DMS153 (cell line): ENCODE data around the gene GLMN.

Experiments
- DNase-seq: peaks from one replicate; lab custom pipeline; 2025; lab: John Stamatoyannopoulos, UW

The GLMN gene, protein sequence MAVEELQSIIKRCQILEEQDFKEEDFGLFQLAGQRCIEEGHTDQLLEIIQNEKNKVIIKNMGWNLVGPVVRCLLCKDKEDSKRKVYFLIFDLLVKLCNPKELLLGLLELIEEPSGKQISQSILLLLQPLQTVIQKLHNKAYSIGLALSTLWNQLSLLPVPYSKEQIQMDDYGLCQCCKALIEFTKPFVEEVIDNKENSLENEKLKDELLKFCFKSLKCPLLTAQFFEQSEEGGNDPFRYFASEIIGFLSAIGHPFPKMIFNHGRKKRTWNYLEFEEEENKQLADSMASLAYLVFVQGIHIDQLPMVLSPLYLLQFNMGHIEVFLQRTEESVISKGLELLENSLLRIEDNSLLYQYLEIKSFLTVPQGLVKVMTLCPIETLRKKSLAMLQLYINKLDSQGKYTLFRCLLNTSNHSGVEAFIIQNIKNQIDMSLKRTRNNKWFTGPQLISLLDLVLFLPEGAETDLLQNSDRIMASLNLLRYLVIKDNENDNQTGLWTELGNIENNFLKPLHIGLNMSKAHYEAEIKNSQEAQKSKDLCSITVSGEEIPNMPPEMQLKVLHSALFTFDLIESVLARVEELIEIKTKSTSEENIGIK

DNA sequence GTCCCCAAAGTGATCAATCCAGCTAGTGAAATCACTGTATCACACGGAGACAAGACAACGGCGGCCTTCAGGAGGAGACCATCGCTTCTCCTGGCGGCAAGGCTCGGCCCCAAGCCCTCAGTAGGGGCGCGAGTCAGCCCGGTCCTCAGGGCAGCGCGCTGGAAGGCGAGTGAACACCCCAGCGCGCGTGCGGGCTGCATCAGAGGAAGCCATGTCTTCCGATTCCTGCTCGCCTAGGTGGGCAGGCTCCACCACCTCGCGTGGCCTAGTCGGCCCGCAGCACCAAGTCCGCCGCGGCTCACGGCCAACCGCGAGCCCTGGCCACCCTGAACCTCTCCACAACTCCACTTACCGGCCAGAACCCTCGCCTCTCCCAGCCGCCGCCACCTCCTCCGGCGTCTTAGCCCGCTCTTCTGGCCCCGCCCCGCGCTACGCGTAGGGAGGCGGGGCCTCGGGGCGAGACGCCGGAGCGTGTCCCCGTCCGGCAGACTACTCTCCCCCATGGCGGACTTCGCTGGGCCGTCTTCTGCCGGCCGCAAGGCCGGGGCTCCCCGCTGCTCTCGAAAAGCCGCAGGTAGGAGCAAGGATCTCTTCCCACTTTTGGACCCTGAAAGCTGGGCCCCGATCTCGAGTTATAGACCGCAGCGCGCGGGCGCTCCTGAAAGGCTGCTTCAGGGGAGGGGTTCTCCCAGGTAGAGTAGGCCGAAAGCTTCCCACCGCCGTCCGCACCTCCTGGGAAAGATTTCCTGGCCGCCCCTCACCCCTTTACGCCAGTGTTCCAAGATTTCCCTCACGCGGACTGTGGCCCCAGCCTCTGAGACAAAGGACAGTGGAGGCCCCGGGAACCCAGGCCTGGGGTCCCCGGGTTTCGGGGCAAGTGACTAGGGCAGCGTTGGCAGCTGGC, at the start of gene GLMN, which contains the start of gene RPAP2:
TSS of gene GLMN (minus strand) at position 415 of the 904 bp plus-strand sequence. CDS start 988 bp downstream, outside the sequence.
TSS of gene RPAP2 (plus strand) at position 487 of the 904 bp plus-strand sequence. CDS start at position 502, 15 bp downstream.
- DNase-seq: peak; percentile 78

GRCh38 chr1:92346866-92347640, 48.3 kb upstream of the GLMN start:
- no peak for DNase-seq

DNA sequence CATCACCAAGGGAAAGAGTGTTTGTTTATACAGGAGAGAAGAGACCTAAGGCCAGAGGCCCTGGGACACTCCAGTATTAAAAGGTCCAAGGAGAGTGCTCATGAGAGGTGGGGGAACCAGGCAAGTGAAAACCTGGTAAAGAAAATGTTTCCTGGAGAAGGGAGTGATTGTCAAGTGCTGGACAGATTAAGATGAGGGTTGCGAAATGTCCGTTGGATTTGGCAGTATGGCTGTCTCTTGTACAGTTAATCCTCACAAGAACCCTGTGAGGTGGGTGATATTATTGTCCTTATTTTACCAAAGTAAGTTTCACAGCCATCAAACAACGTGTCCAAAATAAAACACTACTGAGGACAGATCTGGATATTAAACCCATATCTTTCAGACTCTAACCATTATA, 44.3 kb upstream of the GLMN start:
- no peak for DNase-seq

- no peak for DNase-seq
Measured at GRCh38 chr1:92342401-92342800, 43.6 kb upstream of the GLMN start.

- DNase-seq: no peak
Measured at GRCh38 chr1:92340154-92340553, 41.4 kb upstream of the GLMN start.

DNA sequence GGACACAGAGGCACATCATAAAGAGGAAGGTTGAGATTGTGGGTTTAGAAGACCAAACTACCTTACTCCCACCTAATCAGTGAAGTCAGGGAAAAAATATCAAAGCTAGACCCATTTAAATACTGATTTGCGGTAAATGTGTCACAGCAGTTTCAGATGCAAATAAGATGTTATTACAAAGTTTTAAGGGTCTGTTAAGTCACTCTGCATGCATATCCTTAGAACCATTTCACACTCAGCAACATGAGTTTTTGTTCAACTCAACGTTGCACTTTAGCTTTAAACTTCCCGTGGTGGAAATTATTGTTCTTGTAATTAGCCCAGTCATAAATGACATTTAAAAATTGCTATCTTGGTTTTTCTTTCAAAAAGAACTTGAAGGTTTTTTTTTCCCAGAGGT, 34.9 kb upstream of the GLMN start:
- DNase-seq: no peak

- DNase-seq: no peak
Measured at GRCh38 chr1:92329347-92330129, 30.8 kb upstream of the GLMN start.

DNA sequence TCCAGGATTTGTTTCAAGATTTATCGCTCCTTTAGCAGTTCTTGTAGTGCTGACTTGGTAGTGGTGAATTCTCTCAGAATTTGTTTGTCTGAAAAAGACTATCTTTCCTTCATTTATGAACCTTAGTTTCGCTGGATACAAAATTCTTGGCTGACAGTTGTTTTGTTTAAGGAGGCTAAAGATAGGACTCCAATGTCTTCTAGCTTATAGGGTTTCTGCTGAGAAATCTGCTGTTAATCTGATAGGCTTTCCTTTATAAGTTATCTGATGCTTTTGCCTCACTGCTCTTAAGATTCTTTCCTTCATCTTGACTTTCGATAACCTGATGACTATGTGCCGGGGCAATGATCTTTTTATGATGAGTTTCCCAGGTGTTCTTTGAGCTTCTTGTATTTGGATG, 29.0 kb upstream of the GLMN start:
- no peak for DNase-seq

DNA sequence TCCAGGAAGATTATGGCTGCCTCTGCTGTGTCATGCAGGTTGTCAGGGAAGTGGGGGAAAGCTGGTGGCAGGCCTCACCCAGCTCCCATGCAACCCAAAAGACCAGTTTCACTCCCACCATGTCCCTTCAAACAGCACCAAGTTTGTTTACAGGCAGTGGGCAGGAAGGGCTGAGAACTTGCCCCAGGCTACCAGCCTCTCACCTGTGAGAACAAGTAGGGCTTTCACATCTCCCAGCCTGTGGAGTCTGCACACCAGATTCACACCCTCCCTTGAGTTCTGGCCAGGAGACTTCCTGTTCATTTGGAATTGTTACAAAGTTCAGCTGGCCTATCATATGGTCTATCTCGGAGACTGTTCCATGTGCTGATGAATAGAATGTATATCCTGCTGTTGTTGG, 27.9 kb upstream of the GLMN start:
- no peak for DNase-seq

GRCh38 chr1:92324784-92325183, 26.0 kb upstream of the GLMN start:
- DNase-seq: no peak

- DNase-seq: no peak
Measured at GRCh38 chr1:92323473-92324453, 25.0 kb upstream of the GLMN start.

DNA sequence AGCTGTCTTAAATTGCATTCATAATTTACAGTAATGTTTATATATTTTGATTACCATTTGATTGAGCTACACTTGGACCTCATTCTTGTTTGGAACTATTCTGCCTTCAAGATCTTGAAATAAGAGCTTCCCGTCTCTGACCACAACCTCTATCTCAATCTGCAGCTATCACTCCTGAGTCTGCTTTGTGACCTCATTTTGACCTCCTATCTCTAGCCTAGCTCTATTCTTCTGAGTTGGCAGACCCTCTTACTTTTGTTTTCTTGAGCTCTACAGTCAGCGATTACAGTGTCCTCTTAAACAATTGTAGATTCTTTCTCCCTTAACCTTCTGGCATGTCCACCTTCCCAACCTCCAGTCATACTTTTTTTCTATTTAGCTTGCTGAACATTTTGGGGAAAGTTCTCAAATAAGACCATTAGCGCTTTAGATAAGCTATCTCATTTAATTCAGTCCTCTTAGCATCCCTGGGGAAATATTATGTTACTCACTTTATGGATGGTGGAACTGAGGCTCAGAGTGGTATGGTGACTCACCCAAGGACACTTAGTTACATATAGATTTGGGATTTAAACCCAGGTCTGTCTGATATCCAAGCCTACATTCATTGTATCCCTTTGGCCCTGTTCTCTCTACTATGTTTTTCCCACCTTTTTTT, 19.2 kb upstream of the GLMN start:
- no peak for DNase-seq

DNA sequence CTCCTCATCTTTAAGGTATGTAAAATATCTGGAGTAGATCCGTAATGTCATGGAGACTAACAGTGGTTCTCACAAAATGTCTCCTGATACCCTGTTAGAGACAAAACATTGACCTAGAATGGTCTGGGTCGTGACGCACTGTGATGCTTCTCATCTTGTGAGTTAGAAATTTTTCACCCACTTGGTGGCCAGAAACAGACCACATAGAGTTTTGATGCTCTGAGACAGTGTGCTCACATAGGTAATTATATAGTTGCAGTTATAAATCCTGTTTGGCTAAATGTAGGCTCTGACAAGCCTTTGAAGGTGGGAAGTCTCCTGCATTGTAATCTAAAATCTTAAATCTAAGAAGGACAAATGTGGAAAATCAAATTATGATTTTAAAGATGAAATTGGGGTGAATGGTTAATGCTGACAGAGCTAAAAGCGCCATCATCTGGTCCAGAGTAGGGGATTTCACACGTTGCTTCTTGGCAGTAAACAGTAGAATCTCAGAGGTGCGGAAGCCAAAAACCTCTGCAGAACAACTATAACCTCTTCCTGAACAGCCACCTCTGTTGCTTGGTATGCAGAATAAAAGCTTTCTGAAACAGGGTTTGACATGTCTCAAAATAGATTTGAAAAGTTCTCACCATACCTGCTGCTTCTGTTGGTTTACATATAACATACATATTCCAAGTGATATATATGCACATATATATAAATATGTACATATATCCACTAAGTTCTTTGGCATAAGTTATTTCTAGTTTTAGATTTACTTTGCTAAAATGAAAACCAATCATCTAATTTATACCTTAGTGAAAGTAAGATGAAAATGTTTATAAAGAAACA, 17.2 kb upstream of the GLMN start:
- DNase-seq: no peak

GRCh38 chr1:92314024-92314423, 15.2 kb upstream of the GLMN start:
- DNase-seq: no peak

DNA sequence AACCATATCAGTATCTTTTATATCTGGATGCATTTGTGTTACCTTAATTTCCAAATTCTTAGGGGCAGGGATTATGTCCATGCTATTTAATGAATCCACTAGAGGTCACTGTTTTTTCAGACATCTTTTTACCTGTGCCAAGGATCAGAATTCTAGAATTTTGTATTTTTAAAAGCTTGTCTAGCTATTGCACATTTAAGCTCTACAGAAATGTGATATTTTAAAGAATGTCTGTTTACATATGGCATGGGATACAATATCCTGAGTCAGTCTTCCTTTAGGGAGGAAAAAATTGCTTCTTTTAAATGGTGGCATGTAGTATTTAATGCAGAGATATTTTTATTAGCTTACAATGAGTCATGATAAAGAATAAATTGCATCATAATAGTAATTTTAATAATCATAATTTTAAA, 11.4 kb upstream of the GLMN start:
- no peak for DNase-seq

DNA sequence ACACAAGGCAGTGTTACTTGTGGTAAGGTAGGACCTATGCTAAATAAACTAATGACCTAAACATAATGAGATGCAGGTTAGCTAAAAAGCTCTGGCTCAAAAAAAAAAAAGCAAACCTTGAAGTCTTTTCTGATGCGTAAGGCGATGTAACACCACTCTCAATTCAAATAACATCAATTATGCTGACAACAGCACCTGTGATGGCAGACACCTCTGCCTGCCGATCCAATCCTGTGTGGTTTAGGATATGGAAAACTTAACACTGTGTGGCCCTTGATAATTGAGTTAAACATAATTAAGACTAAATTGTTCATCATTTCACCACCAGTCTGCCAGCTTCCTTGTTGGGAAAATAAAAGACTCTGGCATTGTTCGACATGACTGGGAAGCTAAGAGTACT, 9.2 kb upstream of the GLMN start:
- DNase-seq: no peak

DNA sequence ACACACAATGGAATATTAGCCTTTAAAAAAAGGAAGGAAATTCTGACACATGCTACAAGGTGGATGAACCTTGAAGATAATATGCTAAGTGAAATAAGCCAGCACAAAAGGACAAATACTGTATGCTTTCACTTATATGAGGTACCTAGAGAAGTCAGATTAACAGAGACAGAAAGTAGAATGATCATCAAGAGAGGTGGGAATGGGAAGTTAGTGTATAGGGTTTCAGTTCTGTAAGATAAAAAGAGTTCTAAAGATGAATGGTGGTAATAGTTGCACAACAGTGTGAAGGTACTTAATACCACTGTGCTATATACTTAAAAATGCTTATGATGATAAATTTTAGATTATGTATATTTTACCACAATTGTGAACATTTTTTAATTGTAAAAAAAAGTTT, 7.2 kb upstream of the GLMN start:
- DNase-seq: no peak

DNA sequence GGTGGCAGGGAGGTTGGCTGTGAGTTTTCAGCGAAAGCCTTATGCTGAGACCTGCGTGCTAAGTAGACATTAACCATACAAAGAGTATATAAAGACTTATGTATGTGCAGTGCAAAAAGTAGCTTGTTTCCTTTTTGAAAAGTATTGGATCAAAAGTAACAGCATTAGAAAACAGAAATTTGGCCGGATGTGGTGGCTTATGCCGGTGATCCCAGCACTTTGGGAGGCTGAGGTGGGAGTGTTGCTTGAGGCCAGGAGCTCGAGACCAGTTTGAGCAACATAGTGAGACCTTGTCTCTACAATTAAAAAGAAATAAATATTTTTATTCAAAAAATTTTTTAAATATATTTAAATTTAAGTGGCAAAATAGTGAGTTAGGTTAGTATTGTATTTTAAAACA, 2.2 kb upstream of the GLMN start:
- no peak for DNase-seq
